SK-N-SH treated with all-trans-retinoic acid at 6 μM for 48 hours (cell line): ENCODE results near the gene CACNB2.
"Not testable (repeated sequence)": the region's sequence is repeated elsewhere in the genome, so short reads cannot be mapped to it uniquely, and the experiment has no call there.

Experiments
- ATAC-seq: fragments of 200-7000 bp; cut with Tn5 transposase; 3 replicates; pipeline ENCODE4 v1.9.1; 2020; ENCODE audit warnings: mild to moderate bottlenecking, moderate library complexity
- ARNTL ChIP-seq: fragments of 450-650 bp; formaldehyde crosslinking; IDR thresholded peaks from 2 replicates; pipeline ENCODE4 v1.5.0; 2020; ENCODE audit warnings: low read depth, mild to moderate bottlenecking, moderate library complexity, borderline replicate concordance
- BACH2 ChIP-seq: fragments of 250-450 bp; sonication (Bioruptor Pico); IDR thresholded peaks from 2 replicates; pipeline ENCODE4 v1.9.0; 2021; ENCODE audit warnings: mild to moderate bottlenecking, borderline replicate concordance
- CSDC2 ChIP-seq: fragments of 250-450 bp; sonication (Bioruptor Pico); IDR thresholded peaks from 2 replicates; pipeline ENCODE4 v1.5.0; 2020; ENCODE audit warnings: mild to moderate bottlenecking, moderate library complexity
- CSRNP3 ChIP-seq: fragments of 250-450 bp; sonication (Bioruptor Pico); IDR thresholded peaks from 2 replicates; pipeline ENCODE4 v1.5.1; 2021; ENCODE audit warnings: mild to moderate bottlenecking, moderate library complexity
- ESRRG ChIP-seq: fragments of 250-450 bp; sonication (Bioruptor Pico); IDR thresholded peaks from 2 replicates; pipeline ENCODE4 v1.6.1; 2021; ENCODE audit warnings: mild to moderate bottlenecking
- GLIS3 ChIP-seq: fragments of 250-450 bp; sonication (Bioruptor Pico); IDR thresholded peaks from 2 replicates; pipeline ENCODE4 v1.5.0; 2020; ENCODE audit warnings: mild to moderate bottlenecking, moderate library complexity
- ISL1 ChIP-seq: fragments of 250-450 bp; sonication (Bioruptor Pico); IDR thresholded peaks from 2 replicates; pipeline ENCODE4 v2.1.2; 2022; ENCODE audit warnings: mild to moderate bottlenecking, moderate library complexity
- OSR1 ChIP-seq: fragments of 250-450 bp; sonication (Bioruptor Pico); IDR thresholded peaks from 2 replicates; pipeline ENCODE4 v1.8.0; 2022; ENCODE audit warnings: moderate library complexity, mild to moderate bottlenecking, inconsistent platforms
- PATZ1 ChIP-seq: fragments of 250-450 bp; sonication (Bioruptor Pico); IDR thresholded peaks from 2 replicates; pipeline ENCODE4 v1.8.0; 2020; ENCODE audit warnings: mild to moderate bottlenecking, moderate library complexity, borderline replicate concordance
- PPARA ChIP-seq: fragments of 250-450 bp; sonication (Bioruptor Pico); IDR thresholded peaks from 2 replicates; pipeline ENCODE4 v1.5.0; 2020; ENCODE audit warnings: mild to moderate bottlenecking, borderline replicate concordance
- SNAI2 ChIP-seq: fragments of 250-450 bp; sonication (Bioruptor Pico); IDR thresholded peaks from 2 replicates; pipeline ENCODE4 v1.5.0; 2020; ENCODE audit warnings: mild to moderate bottlenecking, moderate library complexity
- TCF4 ChIP-seq: fragments of 250-450 bp; sonication (Bioruptor Pico); IDR thresholded peaks from 2 replicates; pipeline ENCODE4 v1.8.0; 2021; ENCODE audit warnings: mild to moderate bottlenecking, moderate library complexity, borderline replicate concordance
- TOX ChIP-seq: fragments of 250-450 bp; sonication (Bioruptor Pico); IDR thresholded peaks from 2 replicates; pipeline ENCODE4 v1.8.0; 2021; ENCODE audit warnings: mild to moderate bottlenecking, moderate library complexity, borderline replicate concordance
- TSHZ2 ChIP-seq: fragments of 250-450 bp; sonication (Bioruptor Pico); IDR thresholded peaks from 2 replicates; pipeline ENCODE4 v1.5.0; 2020; ENCODE audit warnings: mild to moderate bottlenecking, moderate library complexity
- ZC3H10 ChIP-seq: fragments of 250-450 bp; sonication (Bioruptor Pico); IDR thresholded peaks from 2 replicates; pipeline ENCODE4 v1.5.1; 2021; ENCODE audit warnings: mild to moderate bottlenecking, moderate library complexity
- ZFP3 ChIP-seq: fragments of 250-450 bp; sonication (Bioruptor Pico); IDR thresholded peaks from 2 replicates; pipeline ENCODE4 v1.5.0; 2020; ENCODE audit warnings: mild to moderate bottlenecking, moderate library complexity
- ZFP30 ChIP-seq: fragments of 450-650 bp; formaldehyde crosslinking; IDR thresholded peaks from 2 replicates; pipeline ENCODE4 v1.5.0; 2022; ENCODE audit warnings: mild to moderate bottlenecking, moderate library complexity
- ZNF565 ChIP-seq: fragments of 450-650 bp; formaldehyde crosslinking; conservative IDR thresholded peaks from 2 replicates; pipeline ENCODE4 v1.5.0; 2020; ENCODE audit warnings: low read depth, mild to moderate bottlenecking, moderate library complexity
- ZNF70 ChIP-seq: fragments of 450-650 bp; formaldehyde crosslinking; IDR thresholded peaks from 2 replicates; pipeline ENCODE4 v1.5.0; 2020; ENCODE audit warnings: mild to moderate bottlenecking, moderate library complexity
- ZNF8 ChIP-seq: fragments of 450-650 bp; formaldehyde crosslinking; IDR thresholded peaks from 2 replicates; pipeline ENCODE4 v1.5.0; 2020; ENCODE audit warnings: mild to moderate bottlenecking, moderate library complexity
- TF ChIP-seq, protein P1 (sequence below): fragments of 250-450 bp; sonication (Bioruptor Pico); IDR thresholded peaks from 2 replicates; pipeline ENCODE4 v1.5.1; 2020; ENCODE audit warnings: low read depth, mild to moderate bottlenecking, moderate library complexity
- TF ChIP-seq, protein P2 (sequence below): fragments of 250-450 bp; sonication (Bioruptor Pico); IDR thresholded peaks from 2 replicates; pipeline ENCODE4 v1.8.0; 2021; ENCODE audit warnings: low read depth, mild to moderate bottlenecking, moderate library complexity, borderline replicate concordance

Gene CACNB2

GRCh38 chr10:18205098-18205834 is 65.0 kb downstream of the CACNB2 start:
- TF ChIP-seq ZNF70 (CRISPR knock-in tag) (no peak), TOX (CRISPR knock-in tag) (no peak), PATZ1 (CRISPR knock-in tag) (no peak), ESRRG (no peak), ZNF8 (CRISPR knock-in tag) (no peak), GLIS3 (no peak), ZC3H10 (CRISPR knock-in tag) (no peak), ZFP3 (no peak), ZNF565 (CRISPR knock-in tag) (no peak), SNAI2 (CRISPR knock-in tag) (no peak), TSHZ2 (CRISPR knock-in tag) (no peak), ZFP30 (CRISPR knock-in tag) (no peak), ISL1 (no peak), TCF4 (no peak), OSR1 (CRISPR knock-in tag) (no peak), ARNTL (CRISPR knock-in tag) (no peak), PPARA (no peak)
- TF ChIP-seq, protein P1, sequence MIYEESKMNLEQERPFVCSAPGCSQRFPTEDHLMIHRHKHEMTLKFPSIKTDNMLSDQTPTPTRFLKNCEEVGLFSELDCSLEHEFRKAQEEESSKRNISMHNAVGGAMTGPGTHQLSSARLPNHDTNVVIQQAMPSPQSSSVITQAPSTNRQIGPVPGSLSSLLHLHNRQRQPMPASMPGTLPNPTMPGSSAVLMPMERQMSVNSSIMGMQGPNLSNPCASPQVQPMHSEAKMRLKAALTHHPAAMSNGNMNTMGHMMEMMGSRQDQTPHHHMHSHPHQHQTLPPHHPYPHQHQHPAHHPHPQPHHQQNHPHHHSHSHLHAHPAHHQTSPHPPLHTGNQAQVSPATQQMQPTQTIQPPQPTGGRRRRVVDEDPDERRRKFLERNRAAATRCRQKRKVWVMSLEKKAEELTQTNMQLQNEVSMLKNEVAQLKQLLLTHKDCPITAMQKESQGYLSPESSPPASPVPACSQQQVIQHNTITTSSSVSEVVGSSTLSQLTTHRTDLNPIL (CRISPR knock-in tag), result no peak
- ATAC-seq, result no peak

DNA sequence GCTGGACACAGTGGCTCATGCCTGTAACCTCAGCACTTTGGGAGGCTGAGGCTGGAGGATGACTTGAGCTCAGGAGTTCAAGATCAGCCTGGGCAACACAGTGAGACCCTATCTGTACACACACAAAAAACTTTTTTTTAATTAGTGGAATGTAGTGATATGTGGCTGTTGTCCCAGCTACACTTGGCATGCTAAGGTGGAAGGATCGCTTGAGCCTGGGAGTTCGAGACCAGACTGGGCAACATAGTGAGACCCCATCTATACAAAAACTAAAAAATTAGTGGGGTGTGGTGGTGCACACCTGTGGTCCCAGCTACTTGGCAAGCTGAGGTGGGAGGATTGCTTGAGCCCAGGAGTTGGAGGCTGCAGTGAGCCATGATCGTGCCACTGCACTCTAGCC is 68.0 kb downstream of the CACNB2 start:
- not testable (repeated sequence) for ATAC-seq

DNA sequence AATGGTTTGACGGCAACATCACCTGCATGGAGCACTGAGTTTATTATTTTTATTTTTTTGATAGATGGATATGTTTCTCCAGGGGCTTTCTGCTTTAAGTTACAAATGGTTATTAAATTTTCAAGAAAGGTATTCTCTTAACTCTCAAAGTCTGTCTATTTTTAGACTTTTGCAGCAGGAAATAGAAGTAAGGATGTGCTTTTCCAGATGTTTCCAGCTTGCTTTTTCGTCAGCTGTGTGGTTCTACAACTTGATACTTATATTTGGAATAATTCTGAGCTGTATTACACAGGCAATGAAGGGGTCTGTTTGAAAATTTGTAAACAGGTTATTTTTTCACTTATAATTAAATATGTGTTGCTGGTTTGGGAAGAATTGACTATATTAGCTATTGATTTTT is 69.0 kb downstream of the CACNB2 start:
- ATAC-seq, result no peak
- TF ChIP-seq BACH2 (CRISPR knock-in tag) (no peak), ZNF8 (CRISPR knock-in tag) (no peak), ZNF565 (CRISPR knock-in tag) (no peak), PPARA (no peak), CSRNP3 (CRISPR knock-in tag) (no peak), CSDC2 (CRISPR knock-in tag) (no peak), TCF4 (no peak), SNAI2 (CRISPR knock-in tag) (no peak), ISL1 (no peak), OSR1 (CRISPR knock-in tag) (no peak), ESRRG (no peak), ARNTL (CRISPR knock-in tag) (no peak), PATZ1 (CRISPR knock-in tag) (no peak)
- TF ChIP-seq, protein P2, sequence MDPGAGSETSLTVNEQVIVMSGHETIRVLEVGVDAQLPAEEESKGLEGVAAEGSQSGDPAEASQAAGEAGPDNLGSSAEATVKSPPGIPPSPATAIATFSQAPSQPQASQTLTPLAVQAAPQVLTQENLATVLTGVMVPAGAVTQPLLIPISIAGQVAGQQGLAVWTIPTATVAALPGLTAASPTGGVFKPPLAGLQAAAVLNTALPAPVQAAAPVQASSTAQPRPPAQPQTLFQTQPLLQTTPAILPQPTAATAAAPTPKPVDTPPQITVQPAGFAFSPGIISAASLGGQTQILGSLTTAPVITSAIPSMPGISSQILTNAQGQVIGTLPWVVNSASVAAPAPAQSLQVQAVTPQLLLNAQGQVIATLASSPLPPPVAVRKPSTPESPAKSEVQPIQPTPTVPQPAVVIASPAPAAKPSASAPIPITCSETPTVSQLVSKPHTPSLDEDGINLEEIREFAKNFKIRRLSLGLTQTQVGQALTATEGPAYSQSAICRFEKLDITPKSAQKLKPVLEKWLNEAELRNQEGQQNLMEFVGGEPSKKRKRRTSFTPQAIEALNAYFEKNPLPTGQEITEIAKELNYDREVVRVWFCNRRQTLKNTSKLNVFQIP (CRISPR knock-in tag), result no peak
- TF ChIP-seq, protein P1 (CRISPR knock-in tag), result no peak
